HG02840 (cell line): ENCODE results near the gene HSD17B3.
"Not testable (repeated sequence)": the region's sequence is repeated elsewhere in the genome, so short reads cannot be mapped to it uniquely, and the experiment has no call there.

ENCODE experiments used
- ATAC-seq: cut with Tn5 transposase; IDR thresholded peaks from one replicate; pipeline ENCODE4 v1.9.1; 2021; ENCODE audit warnings: mild to moderate bottlenecking, moderate library complexity, moderate number of reproducible peaks; ENCODE audit not compliant: unreplicated experiment, low FRiP score

The HSD17B3 gene

DNA sequence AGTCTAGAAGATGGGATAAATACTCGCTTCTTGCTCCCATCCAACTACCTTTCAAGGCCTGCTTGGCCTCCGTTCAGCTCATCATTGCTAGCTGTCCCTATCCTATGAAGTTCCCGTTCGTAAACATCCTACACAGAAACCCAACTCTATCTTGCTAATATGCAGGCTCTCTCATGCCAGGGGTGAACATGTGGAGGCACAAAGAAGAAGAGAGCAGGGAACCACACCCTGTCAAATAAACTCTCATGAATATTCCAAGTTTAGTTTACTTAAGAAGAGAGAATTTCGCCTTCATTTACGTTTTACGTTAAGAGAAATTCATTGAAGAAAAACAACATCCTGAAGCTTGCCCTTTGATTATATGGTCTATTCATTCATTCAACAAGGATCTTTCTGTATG lies 7.9 kb upstream of the HSD17B3 start:
- no peak for ATAC-seq

DNA sequence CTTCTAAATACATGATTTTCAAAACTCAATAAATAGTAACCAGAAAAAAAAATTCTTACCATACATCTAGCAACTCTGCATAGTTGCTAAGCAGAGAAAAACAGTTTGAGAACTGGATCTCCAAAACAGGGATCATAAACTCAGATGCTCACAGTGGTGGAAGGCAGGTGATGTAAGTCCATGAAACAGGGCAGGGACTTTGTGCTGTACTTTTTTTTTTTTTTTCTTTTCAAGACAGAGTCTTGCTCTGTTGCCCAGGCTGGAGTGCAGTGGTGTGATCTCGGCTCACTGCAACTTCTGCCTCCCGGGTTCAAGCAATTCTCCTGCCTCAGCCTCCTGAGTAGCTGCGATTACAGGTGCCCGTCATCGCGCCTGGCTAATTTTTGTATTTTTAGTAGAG lies 5.0 kb upstream of the HSD17B3 start:
- not testable (repeated sequence) for ATAC-seq

DNA sequence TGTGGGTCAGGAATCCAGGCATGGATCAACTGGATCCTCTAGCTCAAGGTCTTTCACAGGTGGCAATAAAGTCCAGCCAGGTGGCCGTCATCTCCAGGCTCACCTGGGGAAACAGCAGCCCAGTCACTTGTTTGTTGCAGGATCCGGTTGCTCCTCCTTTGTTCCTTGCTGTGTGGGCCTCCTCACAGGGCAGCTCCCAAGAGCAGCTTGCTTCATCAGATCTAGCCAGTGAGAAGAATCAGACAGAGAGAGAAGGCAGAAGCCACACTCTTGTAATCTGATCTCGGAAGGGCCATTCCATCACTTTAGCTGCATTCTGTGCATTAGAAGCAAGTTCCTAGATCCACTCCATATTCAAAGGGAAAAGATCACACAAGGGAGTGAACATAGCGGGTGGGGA lies 3.2 kb upstream of the HSD17B3 start:
- ATAC-seq = no peak

DNA sequence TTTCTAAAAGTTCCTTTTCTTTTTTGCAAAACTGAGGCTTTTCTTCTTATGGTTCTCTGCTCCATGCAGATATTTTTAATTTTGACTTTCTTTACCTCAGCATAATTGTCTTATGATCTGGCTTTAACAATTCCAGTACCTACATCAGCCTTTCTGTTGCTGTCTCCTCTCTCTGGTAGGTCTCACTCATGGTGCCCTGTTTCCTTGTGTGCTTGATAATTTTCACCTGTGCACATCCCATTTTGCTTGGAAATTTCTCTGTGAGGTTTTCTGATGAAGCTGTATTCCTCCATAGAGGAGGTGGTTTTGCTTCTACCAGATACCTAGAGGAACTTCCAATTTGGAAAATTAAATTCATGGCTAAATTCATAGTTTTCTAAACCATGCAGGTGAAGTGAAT lies 2.3 kb upstream of the HSD17B3 start:
- no peak for ATAC-seq

DNA sequence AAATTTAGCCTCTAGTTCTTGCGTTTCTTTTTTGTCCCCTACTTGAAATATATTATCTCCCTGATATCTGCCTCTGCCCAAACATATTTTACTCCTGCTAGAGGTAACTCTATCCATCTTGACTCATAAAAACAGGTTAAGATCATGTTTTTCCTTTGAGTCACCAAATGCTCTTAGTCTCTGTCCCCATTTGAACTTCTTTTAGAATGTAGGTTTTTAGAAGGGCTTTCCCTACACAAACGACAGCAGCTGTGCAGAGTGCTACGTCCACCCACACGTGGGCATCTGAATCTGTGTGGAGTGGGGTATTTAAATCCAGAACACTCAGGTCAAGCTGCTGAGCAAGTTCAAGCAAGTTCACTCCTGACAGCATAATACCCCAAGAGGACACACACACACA lies 2.2 kb downstream of the HSD17B3 start:
- no peak for ATAC-seq

DNA sequence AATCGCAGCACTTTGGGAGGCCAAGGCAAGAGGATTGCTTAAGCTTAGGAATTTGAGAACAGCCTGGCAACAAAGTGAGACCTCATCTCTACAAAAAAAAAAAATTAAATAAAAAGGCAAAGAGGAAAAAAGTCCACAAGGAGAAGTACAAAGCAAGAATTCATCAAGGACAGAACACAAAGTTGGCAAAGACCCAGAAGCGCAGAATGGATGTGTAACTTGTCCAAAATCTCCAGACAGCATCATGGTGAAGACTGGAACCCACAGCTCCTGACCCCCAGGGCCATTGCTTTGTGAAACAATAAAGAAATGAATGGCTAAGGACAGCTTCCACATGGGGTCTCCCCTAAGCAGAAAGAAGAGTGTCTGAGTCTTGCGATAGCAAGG lies 7.8 kb downstream of the HSD17B3 start:
- no peak for ATAC-seq

DNA sequence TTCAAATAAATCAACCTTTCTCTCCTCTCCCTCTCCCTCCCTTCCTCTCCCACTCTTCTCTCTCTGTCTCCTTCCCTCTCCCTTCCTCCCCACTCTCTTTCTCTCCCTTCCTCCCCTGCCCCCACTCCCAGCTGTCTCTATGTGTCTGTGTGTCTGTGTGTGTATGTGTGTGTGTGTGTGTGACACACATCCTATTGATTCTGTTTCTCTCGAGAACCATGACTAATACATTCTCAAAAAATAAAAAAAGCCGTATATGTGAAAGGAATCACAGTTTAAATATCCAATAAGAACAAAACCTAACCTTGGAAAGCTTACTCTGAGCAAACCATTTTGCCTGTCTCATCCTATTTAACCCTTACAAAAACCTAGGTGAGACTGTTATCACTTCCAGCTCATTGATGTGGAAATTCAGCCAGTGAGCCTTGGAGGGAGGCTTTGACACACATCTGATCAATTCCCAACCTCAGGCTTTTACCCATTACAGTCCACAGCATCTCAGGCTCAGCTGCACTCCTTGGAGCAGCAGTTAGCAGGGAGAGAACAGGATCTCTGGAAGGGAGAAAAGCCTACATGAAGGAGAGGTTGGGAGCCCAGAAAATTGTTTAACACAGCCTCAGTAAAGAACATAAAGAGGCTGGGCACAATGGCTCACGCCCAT lies 8.3 kb downstream of the HSD17B3 start:
- no peak for ATAC-seq

DNA sequence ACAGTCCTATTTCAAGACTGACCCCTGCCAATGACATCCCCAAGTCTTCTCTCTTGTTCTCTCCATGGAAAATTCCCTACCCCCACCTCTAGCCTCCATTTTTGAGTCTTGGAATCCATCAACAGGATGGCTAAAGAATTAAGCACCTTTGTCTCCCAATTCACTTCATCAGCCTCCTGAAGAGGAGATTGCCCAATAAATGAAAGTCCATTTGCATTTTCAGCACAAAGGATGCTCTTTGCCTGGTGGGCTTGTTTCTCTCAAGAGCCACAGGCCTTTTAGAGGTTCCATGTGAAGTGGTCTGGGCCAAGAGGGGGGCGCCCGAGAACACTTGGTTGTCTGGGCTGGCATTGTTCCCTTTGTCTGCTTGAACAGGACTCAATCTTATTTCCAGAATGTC lies 12.6 kb downstream of the HSD17B3 start:
- no peak for ATAC-seq

DNA sequence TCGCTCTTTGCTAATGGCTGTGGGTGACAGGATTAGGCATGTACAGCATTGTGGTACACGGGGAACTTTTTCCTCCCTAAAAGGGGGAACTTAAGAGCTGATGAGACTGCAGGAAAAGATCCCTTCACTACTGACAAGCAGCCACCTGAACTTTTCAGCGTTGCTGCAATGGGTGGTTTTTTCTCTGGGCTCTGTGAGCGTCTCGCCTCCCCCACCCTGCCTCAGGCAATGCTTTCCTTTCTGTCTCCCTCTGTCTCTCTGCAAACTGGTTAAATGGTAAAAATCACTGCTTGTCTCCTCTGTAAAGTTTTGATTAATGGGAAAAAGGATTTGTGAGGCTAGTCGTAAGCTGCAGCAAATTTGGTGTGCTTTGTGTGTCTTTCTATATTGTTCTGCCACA lies 20.3 kb downstream of the HSD17B3 start:
- no peak for ATAC-seq

DNA sequence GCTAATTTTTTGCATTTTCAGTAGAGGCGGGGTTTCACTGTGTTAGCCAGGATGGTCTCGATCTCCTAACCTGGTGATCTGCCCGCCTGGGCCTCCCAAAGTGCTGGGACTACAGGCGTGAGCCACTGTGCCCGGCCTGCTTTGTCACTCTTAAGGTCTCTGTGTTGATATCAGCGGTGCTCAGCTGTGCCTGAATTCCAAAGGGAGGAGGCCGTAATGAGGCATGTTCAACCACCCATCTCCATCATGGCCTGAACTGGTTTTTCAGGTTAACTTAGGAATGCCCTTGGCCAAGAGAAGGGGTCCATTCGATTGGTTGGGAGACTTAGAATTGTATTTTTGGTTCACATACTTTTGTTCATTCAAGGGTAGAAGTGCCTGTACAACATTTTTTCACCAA lies 22.0 kb downstream of the HSD17B3 start:
- no peak for ATAC-seq

DNA sequence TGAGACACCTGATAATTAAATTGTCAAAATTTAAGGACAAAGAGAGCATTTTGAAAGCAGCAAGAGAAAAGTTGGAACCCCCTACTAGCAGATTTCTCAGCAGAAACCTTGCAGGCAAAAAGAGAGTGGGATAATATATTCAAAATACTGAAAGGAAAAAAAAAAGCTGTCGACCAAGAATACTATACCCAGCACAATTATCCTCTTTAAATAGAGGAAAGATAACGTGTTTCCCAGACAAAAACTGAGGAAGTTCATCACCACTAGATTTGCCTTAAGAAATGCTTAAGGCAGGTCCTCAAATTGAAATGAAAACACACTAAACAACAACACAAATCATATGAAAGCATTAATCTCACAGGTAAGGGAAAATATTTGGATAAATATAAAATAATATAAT lies 27.0 kb downstream of the HSD17B3 start:
- no peak for ATAC-seq

DNA sequence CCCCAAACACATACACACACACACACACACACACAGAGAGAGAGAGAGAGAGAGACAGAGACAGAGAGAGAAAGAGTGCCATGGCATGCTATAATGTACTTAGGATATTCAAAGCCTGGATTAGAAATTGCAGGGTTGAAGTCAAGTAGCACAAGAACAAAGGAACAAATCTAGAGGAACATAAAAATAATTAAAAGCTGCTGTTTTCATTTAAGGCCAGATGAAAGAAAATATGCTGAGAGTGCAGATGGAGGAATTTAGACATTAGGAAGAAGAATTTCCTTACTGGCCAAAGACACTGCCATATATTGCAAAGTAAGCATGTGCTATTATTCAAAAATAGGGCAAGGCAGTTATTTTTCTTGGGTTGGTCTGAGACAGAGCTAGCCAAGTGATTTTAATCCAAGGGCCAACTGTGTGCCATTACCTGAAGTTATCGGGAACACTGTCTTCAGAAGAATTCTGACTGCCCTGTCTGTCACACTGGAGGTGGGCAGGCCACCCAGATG lies 31.7 kb downstream of the HSD17B3 start:
- ATAC-seq = no peak

DNA sequence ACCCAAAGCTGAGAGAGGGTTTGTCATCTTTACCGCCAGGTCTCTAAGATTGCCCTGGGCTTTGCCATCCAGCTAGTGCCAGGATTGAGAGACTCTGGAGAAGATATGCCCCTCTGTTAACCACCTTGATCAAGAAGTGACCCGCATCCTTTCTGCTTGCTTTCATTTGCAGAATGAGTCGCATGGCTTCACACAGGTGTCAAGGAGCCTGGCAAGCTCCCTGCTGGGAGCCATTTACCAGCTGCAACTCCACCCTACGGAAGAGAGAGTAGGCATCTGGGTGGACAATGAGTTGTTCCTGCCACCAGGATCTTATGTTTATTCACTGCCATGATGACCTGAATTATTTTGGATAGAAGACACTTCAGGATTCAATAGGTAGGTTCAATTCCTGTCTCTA lies 43.0 kb downstream of the HSD17B3 start:
- ATAC-seq = no peak

DNA sequence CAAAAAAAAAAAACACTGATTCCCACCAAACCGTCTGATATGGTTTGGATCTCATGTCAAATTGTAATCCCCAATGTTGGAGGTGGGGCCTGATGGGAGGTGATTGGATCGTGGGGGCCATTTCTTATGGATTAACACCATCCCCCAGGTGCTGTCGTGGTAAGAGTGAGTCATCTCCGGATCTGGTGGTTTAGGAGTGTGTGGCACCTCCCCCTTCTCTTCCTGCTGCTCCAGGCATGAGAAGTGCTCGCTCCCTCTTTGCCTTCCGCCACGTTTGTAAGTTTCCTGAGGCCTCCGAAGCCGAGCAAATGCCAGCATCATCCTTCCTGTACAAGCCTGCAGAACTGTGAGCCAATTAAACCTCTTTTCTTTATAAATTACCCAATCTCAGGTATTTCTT lies 45.2 kb downstream of the HSD17B3 start:
- no peak for ATAC-seq

DNA sequence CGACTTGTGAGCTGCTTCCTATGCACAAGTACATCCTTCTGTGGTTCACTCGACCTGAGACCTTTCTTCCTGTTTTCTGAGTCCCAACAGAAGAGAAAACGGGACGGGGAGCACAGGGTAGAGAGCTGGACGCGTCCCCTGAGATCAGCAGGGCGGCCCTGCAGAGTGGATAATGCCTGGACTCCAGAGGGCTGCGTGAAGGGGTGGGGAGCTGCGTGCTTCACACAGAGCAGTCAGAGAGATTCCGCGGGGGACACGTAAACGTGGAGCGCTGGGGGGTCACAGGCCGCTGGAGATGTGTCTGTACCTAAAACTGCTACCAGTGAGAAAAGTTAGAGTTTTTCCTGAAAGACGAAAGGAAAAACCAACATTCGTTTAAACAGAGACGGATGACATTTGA lies 46.3 kb downstream of the HSD17B3 start:
- ATAC-seq = no peak

DNA sequence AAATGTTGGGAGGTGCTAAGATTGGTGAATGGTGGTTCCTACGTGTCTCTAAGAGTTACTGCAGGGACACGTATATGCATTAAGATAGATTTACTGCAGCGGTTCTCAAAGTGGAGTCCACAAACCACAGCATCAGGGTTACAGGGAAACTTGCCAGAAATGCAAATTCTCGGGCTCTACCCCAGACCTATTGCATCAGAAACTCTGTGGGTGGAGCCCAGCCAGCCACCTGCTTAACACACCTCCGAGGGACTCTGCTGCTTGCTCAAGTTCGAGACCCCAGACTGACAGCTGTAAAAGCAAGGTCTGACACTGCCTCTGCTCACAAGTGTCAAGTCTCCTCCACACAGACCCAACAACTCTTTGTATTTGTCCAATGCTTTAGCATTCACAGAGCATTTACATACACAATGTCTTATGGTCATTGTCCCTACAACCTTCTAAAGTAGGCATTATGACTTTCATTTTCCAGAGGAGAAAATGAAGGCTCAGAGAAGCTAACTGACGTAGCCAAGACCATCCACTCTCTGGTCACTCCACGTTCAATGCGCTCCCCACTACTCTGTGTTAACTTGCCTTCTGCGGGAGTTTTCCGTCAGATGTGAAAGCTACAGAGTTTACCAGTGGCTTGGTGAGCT lies 48.8 kb downstream of the HSD17B3 start:
- ATAC-seq = no peak

DNA sequence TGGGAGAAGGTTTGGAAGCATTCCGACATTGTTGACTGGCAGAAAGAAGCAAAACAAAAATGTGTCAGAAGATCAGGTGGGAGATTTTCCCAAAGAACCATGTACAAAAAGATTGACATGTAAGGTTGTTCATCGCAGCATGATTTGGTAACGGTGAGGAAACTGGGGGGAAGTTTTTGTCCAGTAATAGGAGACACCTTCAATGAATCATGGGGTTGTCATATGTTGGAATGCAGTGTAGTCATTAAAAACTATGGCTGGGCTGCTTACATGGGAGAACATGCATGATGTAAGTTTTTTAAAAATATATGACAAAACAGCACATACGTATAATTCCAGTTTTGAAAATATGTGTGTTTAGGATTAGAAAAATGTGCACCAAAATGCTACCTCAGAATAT lies 50.5 kb downstream of the HSD17B3 start:
- ATAC-seq = no peak

DNA sequence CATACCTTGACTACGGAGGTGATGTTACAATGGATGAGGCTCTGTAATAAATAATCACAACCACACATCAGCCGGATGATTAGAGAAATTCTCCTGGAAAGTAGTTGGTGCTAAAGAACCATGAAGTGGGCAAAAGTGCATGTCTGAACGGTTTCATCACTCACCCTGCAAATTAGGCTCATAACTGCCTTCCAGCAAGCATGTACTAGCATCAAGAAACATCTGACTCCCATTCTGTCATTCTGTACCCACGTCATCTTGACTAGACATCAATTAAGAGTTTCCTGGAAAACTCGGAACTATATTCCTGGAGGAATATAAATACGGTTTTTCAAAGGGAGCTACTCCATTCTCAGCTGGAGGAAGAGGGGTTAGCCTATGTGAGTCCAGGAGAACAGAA lies 52.2 kb downstream of the HSD17B3 start:
- no peak for ATAC-seq

DNA sequence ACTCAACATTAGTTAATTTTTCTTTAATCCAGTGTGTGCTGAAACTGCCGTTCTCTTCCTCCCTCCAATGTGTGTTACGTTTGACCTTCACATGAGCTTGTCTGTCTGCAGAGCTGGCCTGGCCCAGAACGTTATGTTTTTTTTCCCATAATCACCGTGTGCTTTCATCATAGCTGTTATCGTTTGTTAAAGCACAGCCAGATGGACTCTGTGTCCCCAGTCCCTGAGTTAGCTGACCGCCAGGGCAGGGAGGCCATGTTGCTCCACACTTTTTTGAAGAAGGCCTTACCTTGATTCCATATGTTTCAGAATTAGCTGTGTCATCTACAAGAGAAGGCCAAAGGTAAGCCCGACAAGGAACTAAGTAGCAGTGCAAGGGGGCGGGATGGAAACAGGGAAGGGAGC lies 55.7 kb downstream of the HSD17B3 start:
- ATAC-seq = no peak

DNA sequence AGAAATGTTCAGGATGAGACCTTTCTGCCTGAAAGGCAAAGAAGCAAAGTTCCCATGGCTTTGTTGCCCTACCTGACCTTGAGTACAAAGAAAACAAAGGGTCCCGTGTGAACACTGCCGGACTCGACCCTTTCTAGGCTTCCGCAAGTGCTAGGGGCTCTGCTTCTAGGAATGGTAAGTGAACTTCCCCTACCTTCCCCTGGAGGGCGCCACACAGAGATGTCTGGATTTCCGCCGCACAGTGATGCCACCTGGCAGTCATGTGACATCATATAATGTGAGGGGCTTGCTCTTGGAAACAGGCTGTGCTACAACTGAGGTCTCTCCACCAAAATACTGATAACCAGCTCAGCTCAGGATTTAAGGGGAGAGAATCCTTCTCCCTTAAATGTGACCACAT lies 56.6 kb downstream of the HSD17B3 start:
- ATAC-seq = no peak

DNA sequence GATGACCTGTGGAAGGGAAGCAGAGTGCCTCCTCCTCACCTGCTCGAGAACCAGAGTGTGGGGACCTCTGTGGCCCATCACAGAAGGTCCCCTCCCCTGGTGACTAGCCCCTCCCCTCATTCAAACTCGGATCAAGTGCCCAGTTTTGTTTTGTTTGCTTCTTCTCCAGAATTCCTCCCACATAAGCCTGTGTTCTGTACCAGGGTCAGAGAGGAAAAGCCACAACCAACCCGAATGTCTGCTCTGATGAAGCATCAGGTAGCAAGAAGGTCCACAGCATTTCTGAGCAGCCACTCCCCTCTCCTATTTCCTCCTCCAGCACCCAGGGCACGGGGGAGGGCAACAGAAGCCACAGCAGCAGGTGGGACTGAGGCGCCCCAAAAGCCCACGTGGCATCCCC lies 58.2 kb downstream of the HSD17B3 start:
- ATAC-seq = no peak

DNA sequence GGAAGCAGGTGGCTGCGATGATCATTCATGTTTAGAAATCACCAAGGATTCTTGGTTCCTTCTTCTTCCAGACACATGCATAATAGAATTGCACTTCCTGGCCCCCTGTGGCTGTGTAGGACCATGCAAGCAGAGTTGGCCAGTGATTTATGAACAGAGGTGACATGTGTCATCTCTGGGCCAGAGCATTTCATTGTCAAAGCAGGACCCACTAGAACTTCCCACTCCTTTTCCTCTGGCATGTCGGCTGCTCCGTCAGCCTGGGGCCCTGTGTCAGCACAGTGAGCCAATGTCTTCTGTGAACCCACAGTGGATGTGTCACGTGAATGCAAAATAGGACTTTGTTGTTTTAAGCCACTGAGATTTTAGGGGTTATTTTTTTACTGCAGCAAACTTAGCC lies 59.2 kb downstream of the HSD17B3 start:
- ATAC-seq = no peak
